ENCODE results near the gene MAZ. TPM values are rescaled to one million over a fixed set of nuclear protein-coding genes. Genes with fewer than 3 reads are reported as not detected.

Gene MAZ
- polyA plus RNA-seq, 1 experiment: 58.4 TPM

GRCh38 chr16:29811896-29812665, 5.8 kb downstream of the MAZ start, which contains the start of gene PRRT2:
Gene PRRT2 (plus strand): TSS chr16:29812193. CDS start chr16:29813055, 862 bp downstream.
- ChIA-PET CTCF (interaction anchor here (2.5 kb wide), 1 partner anchor 36 kb away, joined by 9 read pairs; no protein-coding TSS in a partner anchor), POLR2A (interaction anchor here (0.6 to 1.9 kb wide), 6 partner anchors 8 to 253 kb away, joined by 3 to 11 read pairs (median 4); partner anchors contain the start of genes ALDOA, KIF22 and MVP)
- peak within 1 kb of the TSS; percentile 84 for H3K27ac ChIP-seq (ENCODE audit: low read depth, low read length)
- TF ChIP-seq CTCF (IDR thresholded peaks at IDR 0.05; ENCODE audit: low read depth, low read length): no peak
- peak within 1 kb of the TSS; percentile 75 for H3K4me3 ChIP-seq (ENCODE audit: low read depth, low read length)
- no peaks in the 10 kb centered on the region; the same call in 1 of the 2 replicates for H3K9me3 ChIP-seq (ENCODE audit: control insufficient read depth, insufficient read depth, low read length)
- DNase-seq (ENCODE audit: low read depth, low spot score): no peak
- H3K27me3 ChIP-seq (ENCODE audit: control insufficient read depth, insufficient read depth, low read length): no peaks in the 10 kb centered on the region

- CTCF ChIA-PET: interaction anchor here (2.5 kb wide), 1 partner anchor 35 kb away, joined by 9 read pairs; no protein-coding TSS in a partner anchor
These were observed 6.7 kb downstream of the MAZ start for GRCh38 chr16:29812754-29813643.

GRCh38 chr16:29813644-29814562, 7.6 kb downstream of the MAZ start:
- POLR2A ChIA-PET: interaction anchor here (1.9 kb wide), 1 partner anchor 12 kb away, joined by 4 read pairs; no protein-coding TSS in a partner anchor
- H3K4me3 ChIP-seq (ENCODE audit: low read depth, low read length): 0 out of 2 replicates have a peak overlapping the region, but pooled peaks have one; percentile 20
- CTCF ChIA-PET: no interaction called here

More at GRCh38 chr16:29812754-29813643, 6.7 kb downstream of the MAZ start:
- no peak for DNase-seq (ENCODE audit: low read depth, low spot score)
- peak overlapping the region; percentile 75 for H3K4me3 ChIP-seq (ENCODE audit: low read depth, low read length)
- no peaks in the 10 kb centered on the region for H3K27me3 ChIP-seq (ENCODE audit: control insufficient read depth, insufficient read depth, low read length)
- no peak overlapping the region for H3K27ac ChIP-seq (ENCODE audit: low read depth, low read length)
- TF ChIP-seq CTCF (IDR thresholded peaks at IDR 0.05; ENCODE audit: low read depth, low read length): no peak
- POLR2A ChIA-PET: interaction anchor here (1.0 to 1.9 kb wide), 2 partner anchors 13 to 23 kb away, joined by 3 to 4 read pairs; partner anchors contain the start of gene KIF22
- H3K9me3 ChIP-seq (ENCODE audit: control insufficient read depth, insufficient read depth, low read length): no peaks in the 10 kb centered on the region; the same call in 1 of the 2 replicates

More at GRCh38 chr16:29813644-29814562, 7.6 kb downstream of the MAZ start:
- Histone ChIP-seq H3K9me3 (ENCODE audit: control insufficient read depth, insufficient read depth, low read length) (no peaks in the 10 kb centered on the region; the same call in 1 of the 2 replicates), H3K27me3 (ENCODE audit: control insufficient read depth, insufficient read depth, low read length) (no peaks in the 10 kb centered on the region), H3K27ac (ENCODE audit: low read depth, low read length) (peak overlapping the region; percentile 11)
- no peak for DNase-seq (ENCODE audit: low read depth, low spot score)
- TF ChIP-seq CTCF (IDR thresholded peaks at IDR 0.05; ENCODE audit: low read depth, low read length): no peak

Data from AG04450 (cell line).